Trophoblast cell (in vitro differentiated cells and primary cell): ENCODE data around the gene PLP1.

ENCODE experiments used
- DNase-seq, 2 donors: peaks; one replicate each; pipeline ENCODE4 v3.0.0-alpha.2; 2016
- H2AFZ ChIP-seq: 2 replicates; pipeline ENCODE4 v1.6.1; 2013; ENCODE audit warnings: low read length, moderate library complexity, mild to moderate bottlenecking; ENCODE audit not compliant: insufficient read depth, poor library complexity
- H2AK5ac ChIP-seq: 2 replicates; pipeline ENCODE4 v1.6.1; 2013; ENCODE audit warnings: mild to moderate bottlenecking, low read length
- H2BK120ac ChIP-seq: 2 replicates; pipeline ENCODE4 v1.6.1; 2013; ENCODE audit warnings: low read length, mild to moderate bottlenecking, moderate library complexity; ENCODE audit not compliant: insufficient read depth, poor library complexity
- H2BK12ac ChIP-seq: 2 replicates; pipeline ENCODE4 v1.6.1; 2013; ENCODE audit warnings: mild to moderate bottlenecking, low read length, moderate library complexity
- H2BK5ac ChIP-seq: 2 replicates; pipeline ENCODE4 v1.6.1; 2013; ENCODE audit warnings: low read length, low read depth, moderate library complexity, mild to moderate bottlenecking; ENCODE audit not compliant: poor library complexity
- H3K14ac ChIP-seq: 2 replicates; pipeline ENCODE4 v1.6.1; 2013; ENCODE audit warnings: mild to moderate bottlenecking, low read length
- H3K18ac ChIP-seq: 2 replicates; pipeline ENCODE4 v1.6.1; 2013; ENCODE audit warnings: mild to moderate bottlenecking, low read length
- H3K23ac ChIP-seq: 2 replicates; pipeline ENCODE4 v1.6.1; 2013; ENCODE audit warnings: low read length
- H3K27ac ChIP-seq: 2 replicates; pipeline ENCODE4 v1.5.1; 2013; ENCODE audit warnings: low read depth, mild to moderate bottlenecking, inconsistent platforms, low read length, moderate library complexity
- H3K27me3 ChIP-seq: 2 replicates; pipeline ENCODE4 v1.6.1; 2013; ENCODE audit warnings: inconsistent platforms, mild to moderate bottlenecking, low read length, moderate library complexity; ENCODE audit not compliant: insufficient read depth
- H3K36me3 ChIP-seq, 2 experiments: 1 replicate in 1 of 2; 2 replicates in 1 of 2; pipeline ENCODE4 v1.6.1; 2013; ENCODE audit warnings: low read length in 2 of 2, mild to moderate bottlenecking in 2 of 2, moderate library complexity in 1 of 2; ENCODE audit not compliant: insufficient read depth in 2 of 2, control insufficient read depth in 1 of 2
- H3K4ac ChIP-seq: 2 replicates; pipeline ENCODE4 v1.6.1; 2013; ENCODE audit warnings: low read depth, mild to moderate bottlenecking, low read length, moderate library complexity
- H3K4me1 ChIP-seq, 2 experiments: 1 replicate in 1 of 2; 2 replicates in 1 of 2; pipeline ENCODE4 v1.6.1; 2013; ENCODE audit warnings: low read length in 2 of 2, mild to moderate bottlenecking in 2 of 2, moderate library complexity in 1 of 2; ENCODE audit not compliant: insufficient read depth in 2 of 2, control insufficient read depth in 1 of 2
- H3K4me2 ChIP-seq: 2 replicates; pipeline ENCODE4 v1.6.1; 2013; ENCODE audit warnings: inconsistent platforms, mild to moderate bottlenecking, low read length, moderate library complexity
- H3K4me3 ChIP-seq: 2 replicates; pipeline ENCODE4 v1.5.1; 2013; ENCODE audit warnings: mild to moderate bottlenecking, low read depth, low read length, inconsistent platforms
- H3K79me1 ChIP-seq: one replicate; pipeline ENCODE4 v1.6.1; 2013; ENCODE audit warnings: low read length
- H3K79me2 ChIP-seq: 2 replicates; pipeline ENCODE4 v1.6.1; 2013; ENCODE audit warnings: low read length, mild to moderate bottlenecking; ENCODE audit not compliant: control insufficient read depth, insufficient read depth, poor library complexity
- H3K9ac ChIP-seq: 2 replicates; pipeline ENCODE4 v1.6.1; 2013; ENCODE audit warnings: mild to moderate bottlenecking, low read length
- H3K9me3 ChIP-seq: 2 replicates; pipeline ENCODE4 v1.6.1; 2013; ENCODE audit warnings: low read depth, mild to moderate bottlenecking, control low read depth, inconsistent platforms, low read length; ENCODE audit not compliant: insufficient read depth
- H4K12ac ChIP-seq: 2 replicates; pipeline ENCODE4 v1.6.1; 2013; ENCODE audit warnings: low read depth, mild to moderate bottlenecking, low read length, moderate library complexity
- H4K8ac ChIP-seq: 2 replicates; pipeline ENCODE4 v1.6.1; 2013; ENCODE audit warnings: low read depth, mild to moderate bottlenecking, low read length, moderate library complexity
- H4K91ac ChIP-seq: one replicate; pipeline ENCODE4 v1.6.1; 2013; ENCODE audit warnings: low read depth, mild to moderate bottlenecking, low read length, moderate library complexity
- WGBS: extraction: QIAGEN DNeasy Blood & Tissue Kit; methylation state at CpG from one replicate; pipeline ENCODE4 v1.1.7; 2013; ENCODE audit warnings: missing lambda C conversion rate; ENCODE audit not compliant: insufficient read length, insufficient coverage; ENCODE audit errors: extremely low coverage; 5-methylcytosine and 5-hydroxymethylcytosine counted together

The PLP1 gene

GRCh38 chrX:103783196-103783595 lies 6.6 kb downstream of the PLP1 start:
- Histone ChIP-seq H3K27me3 (no peaks in the 10 kb centered on the region), H3K18ac (no peak overlapping the region), H4K91ac (no peak overlapping the region), H4K12ac (no peak overlapping the region), H3K23ac (no peak overlapping the region), H3K9me3 (no peaks in the 10 kb centered on the region), H3K9ac (no peak overlapping the region), H2BK120ac (no peak overlapping the region), H3K79me1 (no peaks in the 10 kb centered on the region), H3K14ac (no peak overlapping the region), H3K4me1 (peaks cover 0 to 2% of the 10 kb centered on the region in 2 experiments), H3K79me2 (no peaks in the 10 kb centered on the region), H2BK12ac (no peak overlapping the region), H3K4ac (no peak overlapping the region), H3K4me2 (no peak overlapping the region), H3K27ac (no peak overlapping the region), H2AFZ (no peak overlapping the region), H2AK5ac (no peak overlapping the region), H3K4me3 (no peak overlapping the region), H2BK5ac (no peak overlapping the region), H3K36me3 (no peaks in the 10 kb centered on the region), H4K8ac (no peak overlapping the region)
- DNase-seq: no peak
- no CpG with 5 or more reads among the region's 3 CpGs for WGBS

GRCh38 chrX:103783971-103784370 lies 7.3 kb downstream of the PLP1 start:
- Histone ChIP-seq H2AK5ac (no peak overlapping the region), H3K14ac (no peak overlapping the region), H3K79me1 (no peaks in the 10 kb centered on the region), H3K36me3 (no peaks in the 10 kb centered on the region), H3K23ac (no peak overlapping the region), H2BK120ac (no peak overlapping the region), H3K27ac (no peak overlapping the region), H3K27me3 (no peaks in the 10 kb centered on the region), H3K9ac (no peak overlapping the region), H2AFZ (no peak overlapping the region), H4K91ac (no peak overlapping the region), H3K4me1 (peaks cover 0 to 2% of the 10 kb centered on the region in 2 experiments), H3K18ac (no peak overlapping the region), H3K9me3 (no peaks in the 10 kb centered on the region), H3K4ac (no peak overlapping the region), H4K12ac (no peak overlapping the region), H3K4me2 (no peak overlapping the region), H3K79me2 (no peaks in the 10 kb centered on the region), H2BK12ac (no peak overlapping the region), H3K4me3 (no peak overlapping the region), H2BK5ac (no peak overlapping the region), H4K8ac (no peak overlapping the region)
- no CpG with 5 or more reads among the region's 2 CpGs for WGBS
- DNase-seq: no peak

GRCh38 chrX:103789004-103789403 lies 12.4 kb downstream of the PLP1 start:
- Histone ChIP-seq H4K8ac (no peak overlapping the region), H2AFZ (no peak overlapping the region), H2BK120ac (no peak overlapping the region), H4K12ac (no peak overlapping the region), H3K23ac (no peak overlapping the region), H3K79me1 (no peaks in the 10 kb centered on the region), H3K9ac (no peak overlapping the region), H4K91ac (no peak overlapping the region), H3K27ac (no peak overlapping the region), H3K4me2 (no peak overlapping the region), H3K14ac (no peak overlapping the region), H3K9me3 (no peaks in the 10 kb centered on the region), H3K4me3 (no peak overlapping the region), H3K36me3 (no peaks in the 10 kb centered on the region), H3K18ac (no peak overlapping the region), H3K27me3 (no peaks in the 10 kb centered on the region), H3K79me2 (no peaks in the 10 kb centered on the region), H3K4ac (no peak overlapping the region), H2AK5ac (no peak overlapping the region), H2BK12ac (no peak overlapping the region), H2BK5ac (no peak overlapping the region), H3K4me1 (no peaks in the 10 kb centered on the region)
- no peak for DNase-seq

GRCh38 chrX:103791228-103791627 lies 14.6 kb downstream of the PLP1 start:
- no peak overlapping the region for H3K4ac ChIP-seq
- H2BK5ac ChIP-seq: no peak overlapping the region
- no peak overlapping the region for H3K18ac ChIP-seq
- no peak overlapping the region for H2BK120ac ChIP-seq
- no peaks in the 10 kb centered on the region for H3K9me3 ChIP-seq
- no peak overlapping the region for H3K4me3 ChIP-seq
- H3K23ac ChIP-seq: no peak overlapping the region
- no peak overlapping the region for H3K9ac ChIP-seq
- no peaks in the 10 kb centered on the region for H3K27me3 ChIP-seq
- no CpG with 5 or more reads among the region's 4 CpGs for WGBS
- H4K12ac ChIP-seq: no peak overlapping the region
- H3K79me1 ChIP-seq: no peaks in the 10 kb centered on the region
- no peak overlapping the region for H3K27ac ChIP-seq
- no peaks in the 10 kb centered on the region for H3K36me3 ChIP-seq
- H3K4me1 ChIP-seq: no peaks in the 10 kb centered on the region
- no peak overlapping the region for H3K14ac ChIP-seq
- H4K8ac ChIP-seq: no peak overlapping the region
- DNase-seq: peak in 1 of 2 donors; percentile 2
- H2BK12ac ChIP-seq: no peak overlapping the region
- no peaks in the 10 kb centered on the region for H3K79me2 ChIP-seq
- no peak overlapping the region for H2AFZ ChIP-seq
- no peak overlapping the region for H4K91ac ChIP-seq
- no peak overlapping the region for H3K4me2 ChIP-seq
- H2AK5ac ChIP-seq: no peak overlapping the region
